HG02840 (cell line): ENCODE measurements around the gene CSNK1D.
"Not testable (repeated sequence)": the region's sequence is repeated elsewhere in the genome, so short reads cannot be mapped to it uniquely, and the experiment has no call there.

Source experiments
- ATAC-seq: cut with Tn5 transposase; IDR thresholded peaks from one replicate; pipeline ENCODE4 v1.9.1; 2021; ENCODE audit warnings: mild to moderate bottlenecking, moderate library complexity, moderate number of reproducible peaks; ENCODE audit not compliant: unreplicated experiment, low FRiP score

CSNK1D gene

DNA sequence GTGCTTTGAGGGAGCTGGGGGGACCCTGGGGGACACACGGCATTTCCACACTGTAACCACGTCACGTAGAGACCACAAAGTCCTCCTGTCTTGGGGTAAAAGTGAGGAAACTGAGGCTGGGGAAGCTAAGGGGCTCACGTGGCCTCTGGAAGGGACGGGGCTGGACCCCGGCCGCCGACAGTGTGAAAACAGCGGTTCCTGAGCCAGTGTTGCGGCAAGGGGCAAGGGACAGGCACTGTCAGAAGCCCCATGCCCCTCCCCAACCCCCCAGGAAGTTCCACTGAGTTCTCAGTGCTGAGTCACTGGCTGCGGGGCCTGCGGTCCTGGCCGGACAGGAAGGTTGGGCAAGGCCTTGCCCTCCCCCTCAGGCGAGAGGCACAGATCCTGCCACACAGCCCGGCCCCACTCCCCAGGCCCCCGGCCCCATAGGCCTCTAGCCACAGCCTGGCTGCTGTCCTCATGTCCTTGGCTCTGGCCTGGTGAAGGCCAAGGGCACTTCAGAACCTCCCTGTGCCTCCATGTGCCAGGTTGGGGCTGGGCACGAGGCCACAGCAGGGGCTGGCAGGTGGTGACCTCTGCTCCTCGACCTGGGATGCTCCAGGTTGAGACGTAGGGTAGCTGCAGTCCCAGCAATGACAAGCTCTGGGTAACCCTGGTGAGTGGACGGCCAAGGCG, 55.8 kb downstream of the CSNK1D start:
- ATAC-seq: no peak

GRCh38 chr17:82217120-82217529, 56.4 kb downstream of the CSNK1D start:
- ATAC-seq: no peak

DNA sequence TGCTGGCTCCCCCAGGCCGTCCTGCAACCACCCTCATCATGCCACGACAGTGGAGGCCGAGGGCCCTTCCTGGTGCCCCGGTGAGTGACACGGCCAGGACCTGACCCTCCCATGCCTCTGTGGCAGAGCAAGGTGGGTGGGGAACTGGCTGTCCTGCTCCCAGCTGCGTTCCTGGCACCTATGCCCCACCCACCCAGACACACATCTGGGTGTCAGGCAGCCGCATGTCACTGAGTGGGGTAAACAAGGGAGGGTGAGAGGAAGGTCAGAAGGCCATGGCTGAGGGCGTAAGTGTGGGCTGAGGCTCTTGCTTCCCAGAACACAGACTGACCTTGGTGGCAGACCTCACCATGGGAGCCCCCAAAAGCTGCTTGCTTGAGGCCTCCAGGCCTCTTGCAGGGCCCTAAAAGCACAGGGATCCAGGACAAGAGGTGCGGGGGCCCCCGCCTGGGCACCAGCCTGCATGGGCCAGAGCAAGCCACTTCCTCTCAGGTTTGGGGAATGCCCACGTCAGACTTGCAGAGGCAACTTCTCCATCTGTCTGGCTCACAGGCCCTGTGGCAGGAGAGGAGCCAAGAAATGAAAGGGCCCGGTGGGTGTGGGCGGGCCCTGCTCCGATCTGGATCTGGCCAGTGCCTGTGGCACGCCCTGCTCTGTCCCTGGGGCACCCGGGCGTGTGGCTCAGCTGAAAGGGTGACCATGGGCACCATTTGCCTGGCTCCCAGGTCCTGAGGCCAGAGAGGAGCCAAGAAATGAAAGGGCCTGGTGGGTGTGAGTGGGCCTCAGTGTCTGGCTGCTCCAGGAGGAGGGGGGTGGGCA, 57.0 kb downstream of the CSNK1D start:
- ATAC-seq: no peak

- no peak for ATAC-seq
Measured at GRCh38 chr17:82215972-82216300, 57.6 kb downstream of the CSNK1D start.

DNA sequence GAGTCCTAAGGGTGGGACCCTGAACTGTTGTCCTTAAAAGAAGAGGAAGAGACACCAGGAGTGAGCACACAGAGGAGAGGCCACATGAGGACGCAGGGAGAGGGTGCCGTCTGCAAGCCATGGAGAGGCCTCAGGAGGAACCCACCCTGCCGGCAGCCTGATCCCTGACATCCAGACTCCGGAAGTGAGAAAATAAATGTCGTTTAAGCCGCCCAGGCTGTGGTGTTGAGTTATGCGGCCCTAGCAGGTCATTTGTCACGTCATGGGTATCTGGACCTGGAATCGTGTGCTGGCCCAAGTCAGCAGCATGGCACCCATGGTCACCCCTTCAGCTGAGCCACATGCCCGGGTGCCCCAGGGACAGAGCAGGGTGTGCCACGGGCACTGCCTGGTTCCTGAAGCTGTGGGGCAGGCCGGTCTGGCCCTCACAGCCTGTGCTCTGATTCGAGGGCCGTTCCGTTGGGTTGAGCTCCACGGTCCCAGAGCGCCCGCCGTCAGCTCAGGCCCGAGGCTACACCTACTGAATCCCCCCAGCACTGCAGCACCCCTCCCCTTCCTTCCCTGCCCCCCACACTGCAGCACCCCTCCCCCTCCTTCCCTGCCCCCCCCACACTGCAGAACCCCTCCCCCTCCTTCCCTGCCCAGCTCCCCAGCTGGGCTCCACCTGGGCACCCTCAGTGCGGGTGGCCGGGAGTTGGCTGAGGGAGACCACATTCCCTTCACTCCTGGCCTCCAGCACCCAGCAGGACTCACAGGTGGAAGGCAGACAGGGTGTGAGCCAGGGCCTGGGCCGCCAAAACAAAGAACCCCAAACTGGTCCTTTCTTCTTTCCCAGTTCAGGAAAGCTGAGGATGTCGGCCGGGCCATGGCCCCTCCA, 58.2 kb downstream of the CSNK1D start:
- ATAC-seq: no peak

- ATAC-seq: no peak
Measured at GRCh38 chr17:82214012-82214628, 59.4 kb downstream of the CSNK1D start.

DNA sequence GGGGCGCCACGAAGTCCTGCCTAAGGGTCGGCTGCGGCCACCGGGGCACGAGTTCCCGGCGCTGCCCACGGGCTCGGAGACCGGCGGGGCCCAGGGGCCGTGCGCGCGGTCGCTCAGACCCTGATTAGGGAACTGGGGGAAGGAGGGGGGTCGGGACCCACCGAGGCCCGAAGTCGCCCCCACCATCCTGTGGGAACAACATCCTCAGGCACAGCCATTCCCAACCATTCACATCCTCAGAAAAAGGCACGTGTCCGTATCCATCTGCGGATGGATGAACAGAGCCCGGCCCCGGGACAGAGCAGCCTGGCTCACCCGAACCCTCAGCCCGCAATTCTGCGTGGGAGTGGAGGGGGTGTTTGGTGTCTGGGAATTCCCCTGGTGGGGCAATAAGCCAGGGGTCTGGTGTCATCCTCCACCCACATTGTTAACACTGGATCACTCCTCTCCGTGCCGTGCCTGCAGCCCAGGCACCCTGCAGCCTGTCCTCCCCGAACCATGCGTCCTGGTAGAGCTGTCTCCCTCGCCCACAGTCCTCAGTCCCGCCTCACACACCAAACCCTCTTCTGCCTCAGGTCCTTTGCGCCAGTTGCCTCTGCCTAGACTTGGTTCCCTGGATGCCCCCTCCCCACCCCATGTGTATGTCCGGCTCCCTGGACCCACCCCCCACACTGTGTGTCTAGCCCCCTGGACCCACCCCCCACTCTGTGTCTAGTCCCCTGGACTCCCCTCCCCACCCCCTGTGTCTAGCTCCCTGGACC, 60.1 kb downstream of the CSNK1D start:
- peak; percentile 12 for ATAC-seq

GRCh38 chr17:82212331-82213250, 60.9 kb downstream of the CSNK1D start, which contains the start of gene CCDC57:
CCDC57 (minus strand) TSS chr17:82212842; CDS start chr17:82201944, 10,898 bp downstream.
- peak; percentile 68 for ATAC-seq

- ATAC-seq: not testable (repeated sequence)
Measured at GRCh38 chr17:82210655-82211054, 62.8 kb downstream of the CSNK1D start.

DNA sequence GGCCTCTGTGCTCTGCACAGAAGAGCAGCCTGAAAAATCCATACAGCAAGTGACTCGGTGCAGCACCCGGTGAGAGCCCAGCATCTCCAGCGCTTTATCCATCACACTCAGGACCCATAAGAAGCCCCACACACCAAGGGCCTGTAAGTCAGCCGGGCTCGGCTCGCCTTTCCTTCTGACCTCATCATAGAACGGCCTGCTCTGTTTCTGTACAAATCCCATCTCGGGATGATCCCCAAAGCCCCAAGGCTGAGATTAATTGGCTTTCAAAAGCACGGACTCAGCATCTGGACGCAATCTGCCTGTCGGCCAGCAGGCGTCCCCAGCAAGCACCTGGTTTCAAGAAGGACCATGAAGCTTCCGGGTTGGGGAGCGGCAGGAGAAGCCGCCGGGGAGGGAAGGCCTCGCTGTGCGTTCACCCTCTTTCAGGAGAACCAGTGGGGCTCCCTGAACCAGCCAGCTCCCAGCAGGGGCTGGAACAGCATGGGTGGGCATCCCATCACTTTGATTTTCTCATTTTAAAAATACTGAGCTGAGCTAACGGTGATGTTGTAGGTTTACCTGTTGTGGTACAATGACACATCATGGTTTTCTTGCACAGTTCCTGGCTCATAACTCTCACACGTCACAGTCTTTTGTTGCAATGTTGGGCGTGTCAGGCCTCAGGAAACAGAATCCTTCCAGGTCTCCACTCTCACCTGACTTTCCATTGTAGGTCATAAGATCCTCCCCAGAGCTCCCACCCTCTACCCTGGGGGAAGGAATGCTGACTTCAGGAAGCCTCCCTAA, 67.6 kb downstream of the CSNK1D start:
- ATAC-seq: no peak

- ATAC-seq: no peak
Measured at GRCh38 chr17:82204831-82205719, 68.4 kb downstream of the CSNK1D start.

GRCh38 chr17:82203920-82204319, 69.6 kb downstream of the CSNK1D start:
- no peak for ATAC-seq

GRCh38 chr17:82202981-82203380, 70.5 kb downstream of the CSNK1D start:
- no peak for ATAC-seq

DNA sequence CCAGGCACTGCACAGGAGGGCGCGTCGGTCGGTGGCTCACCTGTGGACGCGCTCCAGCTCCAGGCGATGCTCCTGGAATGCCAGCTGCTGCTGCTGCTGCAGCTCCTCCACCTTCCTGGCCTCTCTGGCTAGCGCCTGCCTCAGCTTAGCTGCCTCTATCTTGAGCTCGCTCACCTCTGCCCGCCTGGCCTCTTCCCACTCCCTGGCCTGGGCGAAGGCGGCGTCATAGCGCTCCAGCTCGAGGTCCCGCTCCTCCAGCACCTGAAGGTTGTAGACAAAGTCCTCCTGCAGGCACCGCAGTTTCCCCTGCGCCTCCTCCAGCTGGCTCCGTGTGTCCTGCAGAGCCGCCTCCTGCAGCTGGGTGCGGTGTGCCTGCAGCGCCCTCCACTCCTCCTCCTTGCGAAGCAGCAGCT, 72.0 kb downstream of the CSNK1D start:
- ATAC-seq: no peak

DNA sequence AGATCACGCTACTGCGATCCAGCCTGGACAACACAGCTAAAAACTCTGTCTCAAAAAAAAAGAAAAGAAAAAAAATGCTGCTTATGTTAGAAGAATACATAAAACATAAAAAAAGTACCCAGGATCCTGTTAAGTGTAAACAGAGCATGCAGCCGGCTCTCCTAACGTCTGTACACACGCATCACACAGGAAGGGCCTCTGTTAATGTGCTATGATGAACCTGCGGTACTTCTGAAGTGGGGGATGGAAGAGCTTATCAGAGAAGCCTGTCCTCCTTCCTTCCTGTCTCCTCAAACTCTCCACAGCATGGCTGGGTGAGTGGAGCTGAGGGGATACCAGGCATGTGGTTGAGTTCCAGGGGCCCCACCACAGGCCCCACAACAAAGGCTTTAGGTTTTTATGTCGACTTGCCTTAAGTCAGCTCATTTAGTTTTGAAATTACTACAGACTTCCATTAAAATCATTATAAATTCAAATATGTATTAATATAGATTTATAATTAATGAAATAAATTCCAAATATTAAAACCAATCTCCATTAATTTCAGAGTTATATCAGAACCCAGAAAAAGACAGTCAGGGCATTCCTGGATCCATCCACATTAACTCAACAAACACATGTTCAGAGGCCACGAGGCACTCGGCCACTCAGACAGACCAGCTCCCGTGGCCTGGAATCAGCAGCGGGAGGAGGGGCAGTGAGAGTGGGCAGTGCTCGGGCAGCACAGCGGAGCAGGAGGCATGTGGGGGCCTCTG, 72.6 kb downstream of the CSNK1D start:
- no peak for ATAC-seq

DNA sequence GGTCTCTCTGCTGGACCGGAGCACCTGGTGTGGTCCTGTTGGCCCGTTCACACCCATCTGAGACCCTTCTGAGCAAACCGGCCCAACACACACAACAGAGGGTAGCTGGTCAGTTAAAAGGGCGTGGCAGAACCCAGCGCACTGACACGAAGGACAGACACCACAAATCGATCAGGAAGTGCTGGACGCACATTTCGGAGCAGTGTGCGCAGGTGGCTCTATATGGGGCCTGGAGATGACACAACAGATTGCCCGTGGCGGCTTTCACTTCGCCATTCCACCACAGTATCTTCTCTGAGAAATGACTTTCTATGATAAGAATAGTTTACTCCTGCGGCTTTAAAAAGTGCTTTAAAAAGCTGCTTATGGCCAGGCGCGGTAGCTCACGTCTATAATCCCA, 73.4 kb downstream of the CSNK1D start:
- ATAC-seq: no peak
